PFSK-1 (cell line): ENCODE results near the gene CABP5.

Experiments
- FOXP2 ChIP-seq: optimal IDR thresholded peaks from 2 replicates; pipeline ENCODE3; 2011; ENCODE audit warnings: borderline replicate concordance, control low read depth, inconsistent platforms; ENCODE audit not compliant: insufficient read depth; ENCODE audit errors: extremely low read length, extremely low read depth
- POLR2AphosphoS5 ChIP-seq: IDR thresholded peaks from 2 replicates; pipeline ENCODE4 v1.6.1; 2012; ENCODE audit warnings: low read depth, mild to moderate bottlenecking, control low read depth, low read length, moderate library complexity
- SIN3A ChIP-seq: IDR thresholded peaks from 2 replicates; pipeline ENCODE4 v1.6.1; 2012; ENCODE audit warnings: mild to moderate bottlenecking, low read length, moderate library complexity, borderline replicate concordance; ENCODE audit not compliant: insufficient read depth
- TAF1 ChIP-seq: IDR thresholded peaks from 2 replicates; pipeline ENCODE4 v1.6.1; 2012; ENCODE audit warnings: low read length, control low read depth, borderline replicate concordance; ENCODE audit not compliant: insufficient read depth
- TF ChIP-seq, protein P1 (sequence below), 2 experiments: IDR thresholded peaks; 2 replicates each; pipeline versions ENCODE4 v1.6.1 to v1.8.0; 2011 to 2012; ENCODE audit warnings: low read depth in 2 of 2, low read length in 2 of 2, control low read depth in 1 of 2, inconsistent platforms in 1 of 2, mild to moderate bottlenecking in 1 of 2, moderate library complexity in 1 of 2; ENCODE audit not compliant: insufficient read depth in 1 of 2

DNA sequence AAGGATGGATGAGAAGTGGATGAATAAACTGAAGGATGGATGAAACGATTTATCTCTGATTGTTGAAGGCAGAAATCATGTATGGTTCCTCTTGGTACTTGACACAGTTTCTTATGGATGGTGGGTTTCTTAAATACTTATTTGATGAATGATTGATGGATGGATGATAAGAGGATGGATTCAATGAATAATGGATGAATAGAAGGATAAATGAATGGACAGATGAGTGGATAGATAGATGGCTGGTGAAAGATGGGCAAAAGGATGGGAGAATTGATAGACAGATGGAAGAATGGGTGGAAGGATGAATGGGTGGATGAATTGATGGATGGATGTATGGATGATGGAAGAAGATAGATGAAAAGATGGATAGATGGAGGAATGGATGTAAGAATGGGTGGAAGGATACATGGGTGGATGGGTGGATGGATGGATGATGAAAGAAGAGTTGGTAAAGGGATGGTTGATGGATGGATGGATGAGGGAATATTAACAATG lies 47.6 kb downstream of the CABP5 start:
- TF ChIP-seq POLR2AphosphoS5, result no peak
- no peak for TF ChIP-seq SIN3A
- TF ChIP-seq, protein P1, sequence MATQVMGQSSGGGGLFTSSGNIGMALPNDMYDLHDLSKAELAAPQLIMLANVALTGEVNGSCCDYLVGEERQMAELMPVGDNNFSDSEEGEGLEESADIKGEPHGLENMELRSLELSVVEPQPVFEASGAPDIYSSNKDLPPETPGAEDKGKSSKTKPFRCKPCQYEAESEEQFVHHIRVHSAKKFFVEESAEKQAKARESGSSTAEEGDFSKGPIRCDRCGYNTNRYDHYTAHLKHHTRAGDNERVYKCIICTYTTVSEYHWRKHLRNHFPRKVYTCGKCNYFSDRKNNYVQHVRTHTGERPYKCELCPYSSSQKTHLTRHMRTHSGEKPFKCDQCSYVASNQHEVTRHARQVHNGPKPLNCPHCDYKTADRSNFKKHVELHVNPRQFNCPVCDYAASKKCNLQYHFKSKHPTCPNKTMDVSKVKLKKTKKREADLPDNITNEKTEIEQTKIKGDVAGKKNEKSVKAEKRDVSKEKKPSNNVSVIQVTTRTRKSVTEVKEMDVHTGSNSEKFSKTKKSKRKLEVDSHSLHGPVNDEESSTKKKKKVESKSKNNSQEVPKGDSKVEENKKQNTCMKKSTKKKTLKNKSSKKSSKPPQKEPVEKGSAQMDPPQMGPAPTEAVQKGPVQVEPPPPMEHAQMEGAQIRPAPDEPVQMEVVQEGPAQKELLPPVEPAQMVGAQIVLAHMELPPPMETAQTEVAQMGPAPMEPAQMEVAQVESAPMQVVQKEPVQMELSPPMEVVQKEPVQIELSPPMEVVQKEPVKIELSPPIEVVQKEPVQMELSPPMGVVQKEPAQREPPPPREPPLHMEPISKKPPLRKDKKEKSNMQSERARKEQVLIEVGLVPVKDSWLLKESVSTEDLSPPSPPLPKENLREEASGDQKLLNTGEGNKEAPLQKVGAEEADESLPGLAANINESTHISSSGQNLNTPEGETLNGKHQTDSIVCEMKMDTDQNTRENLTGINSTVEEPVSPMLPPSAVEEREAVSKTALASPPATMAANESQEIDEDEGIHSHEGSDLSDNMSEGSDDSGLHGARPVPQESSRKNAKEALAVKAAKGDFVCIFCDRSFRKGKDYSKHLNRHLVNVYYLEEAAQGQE (IDR thresholded peaks at IDR 0.05; ENCODE audit: insufficient read depth in 1 of 2, low read depth in 2 of 2, low read length in 2 of 2), result no peak
- no peak for TF ChIP-seq TAF1
- no peak for TF ChIP-seq FOXP2
